Choroid plexus epithelial cell (primary cell): ENCODE measurements around the gene CFDP1.
A peak's percentile ranks its signal among the peaks of the same experiment; 100 is the strongest.

Experiments
- DNase-seq: peaks from one replicate; pipeline ENCODE4 v3.0.0-alpha.2; 2010; ENCODE audit warnings: low read depth
- H3K4me3 ChIP-seq: 2 replicates; pipeline ENCODE4 v1.5.1; 2011; ENCODE audit warnings: low read depth, mild to moderate bottlenecking, control low read depth, low read length, moderate library complexity
- CTCF ChIP-seq: conservative IDR thresholded peaks from 2 replicates; pipeline ENCODE4 v1.5.1; 2011; ENCODE audit warnings: low read depth, mild to moderate bottlenecking, control low read depth, inconsistent platforms, low read length, moderate library complexity

Gene CFDP1

DNA sequence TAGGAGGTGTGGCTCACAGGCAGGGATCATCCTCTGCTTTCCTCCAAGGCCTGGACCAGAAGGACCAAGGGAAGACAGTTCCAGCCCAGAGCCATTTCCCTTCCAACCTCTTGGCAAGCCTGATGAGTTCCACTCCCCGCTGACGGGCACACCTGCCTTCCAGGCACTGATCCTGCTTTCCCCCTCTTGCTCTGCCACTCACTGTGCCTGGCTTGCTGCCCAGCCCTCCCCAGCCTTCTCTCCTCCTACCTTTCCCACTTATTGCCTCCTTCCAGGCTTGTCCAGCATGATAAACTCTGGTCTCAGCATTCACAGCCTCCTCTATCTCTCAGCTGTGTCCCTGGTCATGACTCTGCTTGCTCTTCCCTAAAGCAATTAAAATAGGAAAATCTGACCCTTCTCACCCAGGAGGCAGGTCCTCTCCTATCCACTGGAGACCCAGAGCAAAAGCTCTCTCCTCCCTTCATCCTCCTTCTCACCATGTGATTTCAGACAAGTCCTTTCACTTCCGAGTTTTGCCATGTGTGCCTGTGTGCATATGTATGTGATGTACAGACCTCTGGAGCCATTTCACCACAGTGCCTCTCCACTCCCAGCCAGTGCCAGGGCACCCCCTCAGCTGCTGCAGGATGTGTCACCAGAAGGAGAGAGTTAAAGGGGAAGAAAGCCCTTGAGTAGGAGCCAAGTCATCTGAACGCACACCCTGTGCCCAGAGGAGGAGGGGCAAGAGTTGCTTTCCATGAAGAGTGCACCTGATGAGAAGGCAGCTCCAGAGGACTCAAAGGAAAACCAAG, 44.6 kb upstream of the CFDP1 start:
- no peak for DNase-seq
- H3K4me3 ChIP-seq: no peak overlapping the region
- TF ChIP-seq CTCF: no peak

- no peak for TF ChIP-seq CTCF
Observed at GRCh38 chr16:75476817-75477216, 43.5 kb upstream of the CFDP1 start.

GRCh38 chr16:75475420-75475847, 42.1 kb upstream of the CFDP1 start:
- no peak overlapping the region for H3K4me3 ChIP-seq
- TF ChIP-seq CTCF: no peak
- DNase-seq: no peak

More at GRCh38 chr16:75476817-75477216, 43.5 kb upstream of the CFDP1 start:
- no peak for DNase-seq
- H3K4me3 ChIP-seq: no peak overlapping the region

GRCh38 chr16:75472908-75473877, 39.9 kb upstream of the CFDP1 start:
- no peak for DNase-seq
- H3K4me3 ChIP-seq: no peak overlapping the region
- TF ChIP-seq CTCF: no peak

- no peak overlapping the region for H3K4me3 ChIP-seq
- DNase-seq: peak; percentile 82
- peak; percentile 85 for TF ChIP-seq CTCF
Observed at GRCh38 chr16:75471723-75472633, 38.7 kb upstream of the CFDP1 start.

DNA sequence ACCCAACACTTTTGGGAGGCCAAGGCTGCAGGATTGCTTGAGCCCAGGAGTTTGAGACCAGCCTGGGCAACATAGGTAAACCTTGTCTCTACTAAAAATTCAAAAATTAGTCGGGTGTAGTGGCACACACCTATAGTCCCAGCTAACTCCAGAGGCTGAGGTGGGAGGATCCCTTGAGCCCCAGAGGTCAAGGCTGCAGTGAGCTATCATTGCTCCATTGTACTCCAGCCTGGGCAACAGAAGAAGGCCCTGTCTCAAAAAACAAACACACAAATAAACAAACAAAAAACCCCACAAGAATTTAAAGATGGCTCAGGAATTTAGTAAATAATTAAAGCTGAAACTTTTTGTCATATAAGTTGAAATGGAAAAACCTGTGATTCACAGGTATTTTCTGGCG, 33.5 kb upstream of the CFDP1 start:
- DNase-seq: no peak
- no peak for TF ChIP-seq CTCF
- H3K4me3 ChIP-seq: no peak overlapping the region
